ENCODE data around the gene SLC38A10.
A peak's percentile ranks its signal among the peaks of the same experiment; 100 is the strongest.

SLC38A10 gene

DNA sequence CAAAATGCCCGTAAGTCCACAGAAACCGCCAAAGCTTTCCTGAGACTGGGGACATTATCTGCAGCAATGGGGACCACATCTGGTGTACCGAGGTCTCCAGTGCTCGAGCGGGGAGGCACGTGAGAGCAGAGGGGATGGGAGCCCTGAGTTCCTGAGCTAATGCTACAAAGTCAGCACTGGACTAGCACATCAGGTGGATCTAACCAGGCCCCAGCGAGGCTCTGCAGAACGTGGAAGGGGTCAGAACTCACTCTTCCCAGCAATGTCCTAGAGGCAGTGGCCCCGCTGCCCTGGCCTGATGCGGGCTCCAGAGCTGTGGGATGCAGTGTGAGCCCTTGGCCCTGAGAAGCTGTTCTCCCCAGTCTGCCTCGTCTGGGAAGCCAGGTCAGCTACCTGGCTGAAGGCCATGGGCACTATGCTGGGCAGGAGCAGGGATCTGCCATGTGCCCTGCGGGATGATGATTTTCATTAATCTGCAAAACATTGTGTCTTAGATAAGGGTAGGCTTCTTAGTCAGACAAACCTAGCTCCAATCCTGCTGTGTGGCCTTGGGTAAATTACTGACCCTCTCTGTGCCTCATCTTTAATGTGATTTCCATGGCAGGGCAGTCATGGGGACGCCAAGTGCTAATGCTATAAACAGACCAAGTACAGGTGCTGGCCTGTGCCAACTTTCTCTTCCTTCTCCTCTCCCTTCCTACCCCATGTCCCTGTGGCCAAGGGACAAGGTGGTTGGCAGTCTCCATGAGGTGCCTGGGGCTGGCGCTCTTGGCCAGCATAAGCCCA lies 40.1 kb upstream of the SLC38A10 start:
- no peak overlapping the region for H3K4me3 ChIP-seq
- peaks cover 9% of the 10 kb centered on the region; the same call in 1 of the 2 replicates for H3K27me3 ChIP-seq (ENCODE audit: low read depth)
- in situ Hi-C loops (cut with MboI; ENCODE audit: low sequenced_read_pairs): no loop called here
- H3K9me3 ChIP-seq: no peaks in the 10 kb centered on the region
- no peaks in the 10 kb centered on the region for H3K36me3 ChIP-seq (replicated peaks)
- H3K4me1 ChIP-seq: peaks cover 9% of the 10 kb centered on the region; the same call in 1 of the 2 replicates
- no peak for DNase-seq (ENCODE audit: low spot score in 2 of 2)

DNA sequence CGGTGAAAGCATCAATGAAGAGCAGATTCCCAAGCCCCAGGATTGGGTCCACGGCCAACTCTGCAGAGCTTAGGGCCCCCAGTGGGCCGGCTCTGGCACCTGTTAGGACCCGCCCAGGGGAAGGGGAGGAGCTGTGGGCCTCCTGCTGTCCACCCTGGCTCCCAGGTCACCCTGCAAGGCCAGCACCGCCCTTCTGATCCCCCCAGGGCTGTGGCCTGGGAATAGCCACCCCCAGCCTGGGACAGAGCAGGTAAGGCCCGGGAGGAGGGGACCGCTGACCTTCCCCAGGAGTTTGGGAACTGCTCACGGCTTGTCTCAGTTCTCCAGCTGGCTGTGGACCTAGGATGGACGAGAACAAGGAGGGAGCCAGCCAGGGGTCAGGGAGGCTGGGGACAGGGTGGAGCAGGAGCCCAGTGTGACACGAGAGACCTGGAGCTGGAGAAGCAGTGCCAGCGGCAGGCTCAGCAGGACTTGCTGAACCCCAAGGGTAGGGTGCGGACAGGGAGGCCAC lies 39.3 kb upstream of the SLC38A10 start:
- no peak overlapping the region for H3K4me3 ChIP-seq
- DNase-seq (ENCODE audit: low spot score in 2 of 2): no peak
- H3K4me1 ChIP-seq: peaks cover 5% of the 10 kb centered on the region; the same call in 1 of the 2 replicates
- no peaks in the 10 kb centered on the region for H3K9me3 ChIP-seq
- H3K36me3 ChIP-seq (replicated peaks): no peaks in the 10 kb centered on the region
- in situ Hi-C loops (cut with MboI; ENCODE audit: low sequenced_read_pairs): no loop called here
- H3K27me3 ChIP-seq (ENCODE audit: low read depth): peaks cover 9% of the 10 kb centered on the region; the same call in 1 of the 2 replicates

DNA sequence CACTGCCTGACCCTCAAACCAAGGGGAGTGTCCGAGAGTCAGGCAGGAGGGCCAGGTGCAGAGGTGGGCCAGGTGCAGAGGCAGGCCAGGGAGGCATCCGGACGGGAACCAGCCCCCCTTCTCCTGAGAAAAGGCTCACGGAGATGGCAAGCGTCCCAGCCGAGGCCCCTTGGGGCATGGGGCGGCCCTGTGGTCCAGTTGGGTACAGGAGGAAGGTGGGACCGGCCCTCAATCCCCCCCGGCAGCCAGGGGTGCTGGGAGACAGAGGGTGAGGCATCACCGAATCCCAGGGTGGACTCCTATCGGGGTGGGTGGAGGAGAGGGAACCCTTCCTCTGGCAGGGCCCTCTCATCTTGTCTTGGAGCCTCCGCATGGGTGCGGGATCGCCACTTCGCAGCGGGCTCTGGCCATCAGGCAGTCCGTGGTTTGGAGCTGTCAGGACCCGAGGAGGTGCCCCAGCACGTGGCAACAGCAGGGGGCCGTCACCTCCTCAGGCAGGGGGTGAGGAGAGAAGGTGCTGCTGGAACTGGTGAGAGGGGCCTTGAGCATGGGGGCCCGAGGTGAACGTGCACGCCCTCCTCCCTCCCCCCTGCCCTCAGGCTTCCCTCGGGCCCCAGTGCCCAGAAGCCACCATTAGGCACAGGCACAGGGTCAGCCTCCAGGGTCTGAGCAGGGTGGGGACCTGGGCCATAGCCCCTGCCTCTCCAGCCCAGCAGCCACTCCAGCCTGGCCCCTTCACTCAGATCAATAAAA lies 38.7 kb upstream of the SLC38A10 start:
- no peak overlapping the region for H3K4me3 ChIP-seq
- H3K9me3 ChIP-seq: no peaks in the 10 kb centered on the region
- no peaks in the 10 kb centered on the region for H3K4me1 ChIP-seq
- H3K27me3 ChIP-seq (ENCODE audit: low read depth): peaks cover 9% of the 10 kb centered on the region; the same call in 1 of the 2 replicates
- in situ Hi-C loops (cut with MboI; ENCODE audit: low sequenced_read_pairs): no loop called here
- H3K36me3 ChIP-seq (replicated peaks): no peaks in the 10 kb centered on the region
- no peak for DNase-seq (ENCODE audit: low spot score in 2 of 2)

DNA sequence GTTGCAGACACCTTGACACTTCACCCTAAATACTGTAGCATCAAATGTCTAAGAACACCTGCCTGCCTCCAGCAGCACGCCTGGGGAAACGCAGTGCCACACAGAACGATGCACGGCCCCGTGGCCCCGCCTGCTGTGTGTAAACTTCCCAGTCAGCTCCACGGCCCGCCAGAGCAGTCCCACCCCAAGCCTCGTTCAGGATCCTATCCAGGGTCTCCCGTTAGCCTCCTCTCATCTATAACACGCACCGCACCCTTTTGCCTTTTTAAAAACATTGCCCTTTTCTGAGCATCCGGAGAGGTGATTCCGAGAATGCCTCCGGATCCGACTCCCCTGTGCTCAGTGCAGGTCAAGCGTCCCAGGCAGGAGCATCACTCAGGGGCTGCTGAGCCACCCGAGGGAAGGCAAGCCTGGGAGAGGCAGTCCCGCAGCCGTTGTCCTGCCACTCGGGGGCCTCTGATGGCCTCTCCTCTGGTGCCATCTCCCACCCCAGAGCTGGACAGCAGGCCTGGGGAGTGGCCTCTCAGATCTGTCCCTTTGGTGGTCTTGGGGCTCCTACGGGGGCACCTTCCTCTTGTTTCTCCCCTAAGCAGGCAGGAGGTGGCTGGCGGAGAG lies 37.9 kb upstream of the SLC38A10 start:
- H3K9me3 ChIP-seq: no peaks in the 10 kb centered on the region
- DNase-seq (ENCODE audit: low spot score in 2 of 2): no peak
- in situ Hi-C loops (cut with MboI; ENCODE audit: low sequenced_read_pairs): no loop called here
- H3K4me3 ChIP-seq: no peak overlapping the region
- H3K4me1 ChIP-seq: no peaks in the 10 kb centered on the region
- H3K36me3 ChIP-seq (replicated peaks): no peaks in the 10 kb centered on the region
- peaks cover 9% of the 10 kb centered on the region; the same call in 1 of the 2 replicates for H3K27me3 ChIP-seq (ENCODE audit: low read depth)

DNA sequence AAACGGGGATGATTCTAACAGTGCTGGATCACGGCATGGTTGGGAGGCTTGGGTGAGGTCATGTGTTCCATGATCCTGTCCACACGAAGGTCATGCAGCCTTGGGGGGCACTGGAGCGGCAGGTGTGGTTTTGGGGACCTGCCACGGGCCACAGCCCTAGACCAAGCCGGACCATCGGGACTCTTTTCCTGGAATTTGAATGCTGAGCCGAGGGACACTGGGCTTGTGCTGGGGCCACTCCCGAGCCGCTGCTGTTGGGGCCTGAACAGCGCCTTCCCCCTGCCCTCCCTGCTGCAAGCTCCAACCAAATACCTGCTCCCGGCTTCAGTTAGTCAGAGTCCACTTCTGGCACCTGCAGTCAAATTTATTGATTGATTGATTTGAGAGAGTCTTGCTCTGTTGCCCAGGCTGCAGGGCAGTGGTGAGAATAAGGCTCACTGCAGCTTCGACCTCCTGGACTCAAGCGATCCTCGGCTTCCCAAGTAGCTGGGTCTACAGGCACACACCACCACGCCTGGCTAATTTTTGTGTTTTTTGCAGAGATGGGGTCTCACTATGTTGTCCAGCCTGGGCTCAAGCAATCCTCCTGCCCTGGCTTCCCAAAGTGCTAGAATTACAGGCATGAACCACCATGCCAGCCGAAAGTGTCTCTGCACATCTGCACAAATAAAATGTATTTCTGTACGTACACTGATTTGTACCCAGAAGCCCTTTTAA lies 37.2 kb upstream of the SLC38A10 start:
- Histone ChIP-seq H3K4me3 (no peak overlapping the region), H3K27me3 (ENCODE audit: low read depth) (peaks cover 9% of the 10 kb centered on the region; the same call in 1 of the 2 replicates), H3K4me1 (no peaks in the 10 kb centered on the region), H3K36me3 (replicated peaks) (no peaks in the 10 kb centered on the region), H3K9me3 (no peaks in the 10 kb centered on the region)
- no peak for DNase-seq (ENCODE audit: low spot score in 2 of 2)
- in situ Hi-C loops (cut with MboI; ENCODE audit: low sequenced_read_pairs): no loop called here

DNA sequence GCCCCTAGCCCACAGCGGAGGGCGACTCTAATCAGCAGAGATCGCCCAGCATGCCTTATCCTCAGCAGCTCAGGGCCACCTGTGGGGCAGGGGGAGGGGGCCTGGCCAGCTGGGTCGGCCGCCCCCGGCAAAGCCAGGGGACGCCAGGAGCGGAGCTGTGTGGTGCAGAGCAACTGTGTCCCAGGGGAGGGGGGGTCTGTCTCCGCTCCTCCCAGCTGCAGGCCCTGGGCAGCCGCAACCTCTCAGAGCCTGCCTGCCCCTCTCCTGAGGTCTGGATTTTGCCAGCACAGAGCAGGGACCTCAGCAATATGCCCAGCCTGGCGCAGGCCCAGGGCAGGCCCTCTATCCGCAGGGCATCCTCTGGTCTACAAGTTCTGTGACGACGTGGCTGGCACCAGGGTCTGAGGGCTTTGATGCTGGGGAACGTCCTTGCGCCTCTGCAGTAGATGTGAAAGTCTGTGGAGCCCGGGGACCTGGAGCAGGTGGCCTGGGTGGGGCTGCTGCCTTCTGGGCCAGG lies 36.5 kb upstream of the SLC38A10 start:
- in situ Hi-C loops (cut with MboI; ENCODE audit: low sequenced_read_pairs): no loop called here
- DNase-seq (ENCODE audit: low spot score in 2 of 2): no peak
- Histone ChIP-seq H3K9me3 (no peaks in the 10 kb centered on the region), H3K27me3 (ENCODE audit: low read depth) (peaks cover 9% of the 10 kb centered on the region; the same call in 1 of the 2 replicates), H3K4me3 (no peak overlapping the region), H3K4me1 (no peaks in the 10 kb centered on the region), H3K36me3 (replicated peaks) (no peaks in the 10 kb centered on the region)

DNA sequence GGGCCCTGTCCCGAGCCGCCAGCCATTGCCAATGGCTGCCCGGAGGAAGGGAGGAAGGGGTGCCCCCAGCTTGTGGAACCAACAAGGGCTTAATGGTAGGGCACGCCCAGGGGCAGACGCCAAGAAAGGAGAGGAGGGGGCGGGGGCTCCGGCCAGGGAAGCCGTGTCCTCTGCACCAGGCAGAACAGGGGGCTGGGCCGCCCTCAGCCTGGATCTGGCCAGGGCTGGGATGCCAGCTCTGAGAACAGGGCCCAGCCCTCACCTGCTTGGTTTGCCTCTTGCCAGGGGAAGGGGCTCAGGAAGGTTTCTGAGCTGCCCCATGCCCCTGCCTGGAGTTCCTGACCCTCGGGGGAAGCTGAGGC lies 35.8 kb upstream of the SLC38A10 start:
- in situ Hi-C loops (cut with MboI; ENCODE audit: low sequenced_read_pairs): no loop called here
- Histone ChIP-seq H3K36me3 (replicated peaks) (no peaks in the 10 kb centered on the region), H3K4me1 (no peaks in the 10 kb centered on the region), H3K27me3 (ENCODE audit: low read depth) (peaks cover 9% of the 10 kb centered on the region; the same call in 1 of the 2 replicates), H3K4me3 (no peak overlapping the region), H3K9me3 (no peaks in the 10 kb centered on the region)
- no peak for DNase-seq (ENCODE audit: low spot score in 2 of 2)

DNA sequence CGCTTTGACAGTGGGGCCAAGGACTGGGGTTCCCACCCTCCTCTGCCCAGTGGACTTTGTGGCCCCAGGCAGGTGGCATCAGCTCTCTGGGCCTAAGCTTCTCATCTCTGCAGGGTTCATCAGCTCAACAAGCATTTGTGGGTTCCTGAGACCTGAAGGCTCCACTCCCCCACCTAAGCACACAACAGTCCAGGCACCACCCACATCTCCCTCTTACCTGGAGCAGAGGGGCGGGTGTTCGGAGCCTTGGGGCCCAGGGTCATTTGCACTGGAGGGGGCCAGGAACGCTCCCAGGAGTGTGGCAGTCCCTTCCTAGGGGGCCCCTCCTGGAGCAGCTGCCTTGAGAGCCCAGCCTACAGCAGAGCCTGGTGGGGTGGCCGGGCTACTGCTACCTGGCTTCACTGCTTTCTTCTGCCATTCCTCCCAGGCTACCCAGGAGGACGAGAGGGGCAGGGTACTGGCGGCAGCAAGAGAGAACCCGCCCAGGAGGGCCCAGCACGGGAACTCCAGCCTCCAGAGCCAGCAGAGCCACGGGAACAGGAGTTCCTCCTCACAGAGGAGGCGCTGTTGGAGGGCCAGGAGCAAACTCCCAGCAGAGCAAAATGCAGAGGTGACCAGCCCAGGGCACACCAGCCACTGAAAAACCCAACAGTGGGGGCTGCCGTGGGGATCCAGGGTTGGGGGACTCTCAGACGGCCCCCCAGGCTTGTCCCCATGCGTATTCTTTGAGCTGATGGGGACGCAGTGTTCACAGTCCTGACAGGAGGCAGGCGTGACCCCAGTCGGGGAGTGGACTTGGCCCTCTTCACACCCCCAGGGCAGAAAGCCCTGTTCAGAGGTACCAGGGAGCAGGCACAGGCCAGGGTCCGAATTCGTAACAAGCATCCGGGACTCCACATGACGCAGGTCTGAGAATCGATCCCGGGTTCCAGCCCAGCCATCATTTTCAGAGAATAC lies 35.1 kb upstream of the SLC38A10 start:
- H3K4me1 ChIP-seq: no peaks in the 10 kb centered on the region
- DNase-seq (ENCODE audit: low spot score in 2 of 2): no peak
- no peak overlapping the region for H3K4me3 ChIP-seq

DNA sequence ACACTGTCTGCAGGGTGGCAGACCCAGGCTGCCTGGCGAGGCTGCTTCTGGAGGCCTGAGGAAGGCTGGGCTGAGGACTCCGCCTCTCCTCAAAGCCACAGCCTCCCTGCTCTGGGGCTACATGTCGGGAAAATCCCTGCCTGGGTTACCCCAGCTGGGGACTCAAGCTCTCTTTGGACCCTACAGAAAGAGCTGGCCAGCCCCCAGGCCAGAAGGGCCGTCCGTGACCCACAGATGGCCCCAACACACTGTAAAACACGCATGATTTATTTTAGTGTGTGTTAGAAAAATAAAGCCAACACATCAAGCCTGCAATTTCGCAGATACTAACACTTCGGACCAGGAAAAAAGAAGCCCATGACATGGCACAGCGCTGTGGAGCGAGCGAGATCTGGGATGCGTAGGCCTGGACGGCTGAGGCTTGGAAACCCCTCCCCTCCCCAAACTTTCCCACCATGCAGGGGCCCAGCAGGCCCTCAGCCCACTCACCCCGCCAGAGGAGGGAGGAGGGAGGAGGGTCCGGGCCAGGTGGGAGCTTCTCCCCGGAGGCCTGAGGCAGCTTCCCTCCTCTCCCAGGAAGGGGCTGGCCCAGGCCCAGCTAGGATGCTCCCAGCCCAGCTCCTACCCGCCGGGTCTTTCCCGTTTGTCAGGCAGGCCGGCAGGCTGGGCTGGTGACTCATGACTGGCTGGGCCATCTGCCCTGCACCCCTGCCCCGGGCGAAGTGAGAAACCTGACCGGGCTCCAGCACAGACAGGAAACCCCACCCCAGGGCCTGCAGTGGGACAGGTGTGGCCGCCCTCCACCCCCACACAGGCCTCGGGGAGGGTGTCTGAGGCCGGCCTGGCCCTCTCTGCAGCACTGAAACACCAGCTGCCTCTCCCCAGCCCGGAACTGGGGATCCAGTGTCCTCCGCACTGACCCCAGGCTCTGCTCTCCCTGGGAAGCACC lies 34.1 kb upstream of the SLC38A10 start:
- in situ Hi-C loops (cut with MboI; ENCODE audit: low sequenced_read_pairs): no loop called here
- Histone ChIP-seq H3K27me3 (ENCODE audit: low read depth) (peaks cover 9% of the 10 kb centered on the region; the same call in 1 of the 2 replicates), H3K36me3 (replicated peaks) (no peaks in the 10 kb centered on the region), H3K4me1 (no peaks in the 10 kb centered on the region), H3K9me3 (no peaks in the 10 kb centered on the region), H3K4me3 (no peak overlapping the region)
- peak; percentile 44 to 71 for DNase-seq (ENCODE audit: low spot score in 2 of 2)

More for the DNA sequence above, 35.1 kb upstream of the SLC38A10 start:
- H3K9me3 ChIP-seq: no peaks in the 10 kb centered on the region
- peaks cover 9% of the 10 kb centered on the region; the same call in 1 of the 2 replicates for H3K27me3 ChIP-seq (ENCODE audit: low read depth)
- no peaks in the 10 kb centered on the region for H3K36me3 ChIP-seq (replicated peaks)
- in situ Hi-C loops (cut with MboI; ENCODE audit: low sequenced_read_pairs): no loop called here

DNA sequence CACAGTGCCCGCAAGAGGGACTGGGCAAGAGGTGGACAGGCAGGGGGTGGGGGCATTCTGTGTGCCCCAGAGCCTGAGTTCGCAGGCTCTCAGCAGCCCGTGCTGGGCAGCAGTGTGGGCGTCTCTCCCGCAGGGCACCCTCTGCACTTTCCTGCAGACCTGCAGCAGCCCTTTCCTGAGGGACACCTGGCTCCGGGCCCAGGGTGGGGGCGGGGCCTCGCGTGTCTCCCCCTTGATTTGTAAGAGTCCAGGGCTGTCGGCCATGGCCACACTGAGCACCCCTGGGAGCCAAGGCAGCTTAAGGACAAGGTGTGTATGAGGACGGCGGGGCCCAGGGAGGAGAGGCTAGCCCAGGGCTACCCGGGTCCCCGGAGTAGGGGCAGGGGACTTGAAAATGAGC lies 33.4 kb upstream of the SLC38A10 start:
- no peak overlapping the region for H3K4me3 ChIP-seq
- in situ Hi-C loops (cut with MboI; ENCODE audit: low sequenced_read_pairs): no loop called here
- H3K36me3 ChIP-seq (replicated peaks): no peaks in the 10 kb centered on the region
- H3K9me3 ChIP-seq: no peaks in the 10 kb centered on the region
- no peak for DNase-seq (ENCODE audit: low spot score in 2 of 2)
- peaks cover 7% of the 10 kb centered on the region; the same call in 1 of the 2 replicates for H3K27me3 ChIP-seq (ENCODE audit: low read depth)
- no peaks in the 10 kb centered on the region for H3K4me1 ChIP-seq

DNA sequence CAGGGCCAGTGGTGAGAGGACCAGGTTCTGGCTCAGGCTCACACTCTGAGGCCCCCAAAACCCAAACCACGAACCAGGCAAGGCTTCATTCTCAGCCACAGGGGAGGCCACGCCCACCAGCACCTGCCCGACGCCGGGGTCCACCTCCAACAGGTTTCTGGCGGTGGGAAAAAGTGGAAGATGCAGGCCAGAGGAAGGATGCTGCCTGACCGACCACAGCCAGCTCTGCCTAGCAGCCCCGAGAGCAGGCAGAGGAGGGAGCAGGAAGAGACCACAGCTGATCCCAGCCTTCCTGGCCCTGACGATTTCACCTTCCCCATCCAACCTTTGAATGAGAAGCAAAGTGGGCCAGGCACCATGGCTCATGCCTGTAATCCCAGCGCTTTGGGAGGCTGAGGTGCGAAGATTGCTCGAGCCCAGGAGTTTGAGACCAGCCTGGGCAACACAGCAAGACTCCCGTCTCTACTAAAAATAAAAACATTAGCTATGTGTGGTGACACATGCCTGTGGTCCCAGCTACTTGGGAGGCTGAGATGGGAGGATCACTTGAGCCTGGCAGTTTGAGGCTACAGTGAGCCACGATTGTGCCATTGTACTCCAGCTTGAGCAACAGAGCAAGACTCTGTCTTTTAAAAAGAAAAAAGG lies 30.7 kb upstream of the SLC38A10 start:
- in situ Hi-C loops (cut with MboI; ENCODE audit: low sequenced_read_pairs): no loop called here
- no peak for DNase-seq (ENCODE audit: low spot score in 2 of 2)
- Histone ChIP-seq H3K4me3 (no peak overlapping the region), H3K4me1 (no peaks in the 10 kb centered on the region), H3K27me3 (ENCODE audit: low read depth) (no peaks in the 10 kb centered on the region), H3K36me3 (replicated peaks) (no peaks in the 10 kb centered on the region), H3K9me3 (no peaks in the 10 kb centered on the region)
